Naive B cell (primary cell): Measurements from ENCODE around the gene TNFAIP2. TPM values are rescaled to one million over a fixed set of nuclear protein-coding genes. Genes with fewer than 3 reads are reported as not detected.
"Not testable (repeated sequence)": the region's sequence is repeated elsewhere in the genome, so short reads cannot be mapped to it uniquely, and the experiment has no call there.

Experiments
- ATAC-seq, 2 donors: fragments of 150-1000 bp; cut with Tn5 transposase; 2 replicates each; pipeline ENCODE4 v1.10.0; 2021; ENCODE audit warnings: low read depth in 2 of 2, mild to moderate bottlenecking in 2 of 2, moderate library complexity in 2 of 2
- DNase-seq: peaks from one replicate; pipeline ENCODE4 v3.0.0; 2022
- H3K27ac Mint-ChIP-seq, 6 donors: one replicate each; pipeline ENCODE4 v1.8.0; 2020 to 2022; ENCODE audit warnings: mild to moderate bottlenecking in 6 of 6, mixed read lengths in 6 of 6, moderate library complexity in 5 of 6, inconsistent platforms in 2 of 6
- H3K27me3 Mint-ChIP-seq, 3 donors: one replicate each; pipeline ENCODE4 v1.8.0; 2021 to 2022; ENCODE audit warnings: mixed read lengths in 3 of 3, mild to moderate bottlenecking in 1 of 3
- H3K36me3 Mint-ChIP-seq, 2 donors: one replicate each; pipeline ENCODE4 v1.8.0; 2020 to 2022; ENCODE audit warnings: mixed read lengths in 2 of 2, inconsistent platforms in 1 of 2, mild to moderate bottlenecking in 1 of 2
- H3K4me1 Mint-ChIP-seq, 3 donors: one replicate each; pipeline ENCODE4 v1.8.0; 2020 to 2022; ENCODE audit warnings: mixed read lengths in 3 of 3, inconsistent platforms in 1 of 3, mild to moderate bottlenecking in 1 of 3, moderate library complexity in 1 of 3
- H3K4me3 Mint-ChIP-seq, 8 donors: one replicate each; pipeline ENCODE4 v1.8.0; 2020 to 2022; ENCODE audit warnings: mild to moderate bottlenecking in 8 of 8, mixed read lengths in 8 of 8, moderate library complexity in 8 of 8, inconsistent platforms in 2 of 8
- H3K9me3 Mint-ChIP-seq, 7 donors: one replicate each; pipeline ENCODE4 v1.8.0; 2020 to 2022; ENCODE audit warnings: mixed read lengths in 7 of 7, mild to moderate bottlenecking in 5 of 7, inconsistent platforms in 2 of 7, moderate library complexity in 1 of 7
- polyA plus RNA-seq, 6 donors: library from polyadenylated mRNA; unstranded; fragments of 300-500 nt; fragmentation: Illumina TruSeq; gene quantifications; one replicate each; pipeline ENCODE4 v1.2.3, GENCODE V29; 2021; ENCODE audit warnings: low read depth in 6 of 6

Gene TNFAIP2
- polyA plus RNA-seq, 6 donors from 2014 or later: 0.41 to 2.1 (median 0.43) TPM; not detected in 3

- Mint-ChIP-seq H3K36me3 (no peaks in the 10 kb centered on the region), H3K27ac (peak overlapping the region in 2 of 6 donors; percentile 52 to 57), H3K9me3 (peaks cover 0 to 6% (median 2%) of the 10 kb centered on the region in 7 donors), H3K27me3 (peaks cover 46 to 80% (median 58%) of the 10 kb centered on the region in 3 donors), H3K4me1 (peaks cover 12 to 19% (median 14%) of the 10 kb centered on the region in 3 donors), H3K4me3 (peak overlapping the region in 1 of 8 donors; percentile 9)
- peak; percentile 66 to 80 for ATAC-seq
- DNase-seq: no peak
Measured at GRCh38 chr14:103140316-103141109, 17.3 kb downstream of the TNFAIP2 start.

GRCh38 chr14:103141117-103141796 lies 18.0 kb downstream of the TNFAIP2 start:
- no peak overlapping the region for H3K4me3 Mint-ChIP-seq
- H3K36me3 Mint-ChIP-seq: no peaks in the 10 kb centered on the region
- peaks cover 12 to 19% (median 14%) of the 10 kb centered on the region in 3 donors for H3K4me1 Mint-ChIP-seq
- ATAC-seq (no peak), DNase-seq (no peak)
- H3K27me3 Mint-ChIP-seq: peaks cover 51 to 72% (median 65%) of the 10 kb centered on the region in 3 donors
- H3K27ac Mint-ChIP-seq: no peak overlapping the region
- peaks cover 0 to 6% (median 2%) of the 10 kb centered on the region in 7 donors for H3K9me3 Mint-ChIP-seq

- Mint-ChIP-seq H3K27me3 (peaks cover 48 to 72% (median 71%) of the 10 kb centered on the region in 3 donors), H3K36me3 (no peaks in the 10 kb centered on the region), H3K4me1 (peaks cover 12 to 19% (median 14%) of the 10 kb centered on the region in 3 donors), H3K9me3 (peaks cover 0 to 6% (median 2%) of the 10 kb centered on the region in 7 donors), H3K4me3 (no peak overlapping the region), H3K27ac (no peak overlapping the region)
- DNase-seq: no peak
- ATAC-seq: no peak
Measured at GRCh38 chr14:103142026-103142425, 18.8 kb downstream of the TNFAIP2 start.

- Mint-ChIP-seq H3K27ac (peak overlapping the region in 1 of 6 donors; percentile 58), H3K4me1 (peaks cover 12 to 19% (median 14%) of the 10 kb centered on the region in 3 donors), H3K9me3 (peaks cover 0 to 6% (median 2%) of the 10 kb centered on the region in 7 donors)
Measured at GRCh38 chr14:103142721-103143302, 19.6 kb downstream of the TNFAIP2 start.

GRCh38 chr14:103143506-103143905 lies 20.2 kb downstream of the TNFAIP2 start:
- ATAC-seq: no peak
- peaks cover 12 to 19% (median 14%) of the 10 kb centered on the region in 3 donors for H3K4me1 Mint-ChIP-seq
- no peak overlapping the region for H3K4me3 Mint-ChIP-seq
- H3K27me3 Mint-ChIP-seq: peaks cover 47 to 76% (median 69%) of the 10 kb centered on the region in 3 donors
- H3K9me3 Mint-ChIP-seq: peaks cover 0 to 6% (median 2%) of the 10 kb centered on the region in 7 donors
- no peak for DNase-seq
- no peaks in the 10 kb centered on the region for H3K36me3 Mint-ChIP-seq
- H3K27ac Mint-ChIP-seq: no peak overlapping the region

More at GRCh38 chr14:103142721-103143302, 19.6 kb downstream of the TNFAIP2 start:
- Mint-ChIP-seq H3K36me3 (no peaks in the 10 kb centered on the region), H3K27me3 (peaks cover 47 to 73% (median 71%) of the 10 kb centered on the region in 3 donors), H3K4me3 (no peak overlapping the region)
- no peak for DNase-seq
- ATAC-seq: no peak

- Mint-ChIP-seq H3K36me3 (no peaks in the 10 kb centered on the region), H3K4me3 (no peak overlapping the region), H3K9me3 (peaks cover 0 to 6% (median 2%) of the 10 kb centered on the region in 7 donors), H3K27me3 (peaks cover 47 to 80% (median 69%) of the 10 kb centered on the region in 3 donors), H3K27ac (no peak overlapping the region), H3K4me1 (peaks cover 12 to 19% (median 14%) of the 10 kb centered on the region in 3 donors)
- ATAC-seq: no peak
- DNase-seq: no peak
Measured at GRCh38 chr14:103144085-103144484, 20.8 kb downstream of the TNFAIP2 start.

GRCh38 chr14:103146141-103146709 lies 23.0 kb downstream of the TNFAIP2 start:
- no peak for ATAC-seq
- Mint-ChIP-seq H3K4me3 (no peak overlapping the region), H3K36me3 (peaks cover 0 to 5% of the 10 kb centered on the region in 2 donors), H3K4me1 (peaks cover 3 to 9% (median 3%) of the 10 kb centered on the region in 3 donors), H3K27ac (no peak overlapping the region), H3K9me3 (no peaks in the 10 kb centered on the region), H3K27me3 (peaks cover 33 to 70% (median 53%) of the 10 kb centered on the region in 3 donors)
- no peak for DNase-seq

- DNase-seq (no peak), ATAC-seq (no peak)
- Mint-ChIP-seq H3K4me3 (no peak overlapping the region), H3K36me3 (peaks cover 0 to 5% of the 10 kb centered on the region in 2 donors), H3K9me3 (no peaks in the 10 kb centered on the region), H3K27ac (no peak overlapping the region), H3K4me1 (no peaks in the 10 kb centered on the region), H3K27me3 (peaks cover 13 to 38% (median 36%) of the 10 kb centered on the region in 3 donors)
Measured at GRCh38 chr14:103149351-103150237, 26.3 kb downstream of the TNFAIP2 start.

- no peak overlapping the region for H3K4me3 Mint-ChIP-seq
- ATAC-seq: no peak
- no peaks in the 10 kb centered on the region for H3K9me3 Mint-ChIP-seq
- H3K4me1 Mint-ChIP-seq: no peaks in the 10 kb centered on the region
- H3K27ac Mint-ChIP-seq: peak overlapping the region in 1 of 6 donors; percentile 42
- peaks cover 0 to 5% of the 10 kb centered on the region in 2 donors for H3K36me3 Mint-ChIP-seq
- DNase-seq: no peak
- peaks cover 8 to 37% (median 26%) of the 10 kb centered on the region in 3 donors for H3K27me3 Mint-ChIP-seq
Measured at GRCh38 chr14:103151270-103151945, 28.1 kb downstream of the TNFAIP2 start.

GRCh38 chr14:103155010-103155409 lies 31.7 kb downstream of the TNFAIP2 start:
- Mint-ChIP-seq H3K27me3 (peaks cover 5 to 28% (median 5%) of the 10 kb centered on the region in 3 donors), H3K36me3 (peaks cover 0 to 5% of the 10 kb centered on the region in 2 donors), H3K9me3 (no peaks in the 10 kb centered on the region), H3K4me1 (no peaks in the 10 kb centered on the region), H3K4me3 (no peak overlapping the region), H3K27ac (no peak overlapping the region)
- DNase-seq: no peak
- no peak for ATAC-seq

GRCh38 chr14:103155416-103155815 lies 32.2 kb downstream of the TNFAIP2 start:
- H3K27ac Mint-ChIP-seq, ATAC-seq, H3K4me1 Mint-ChIP-seq, H3K9me3 Mint-ChIP-seq, H3K4me3 Mint-ChIP-seq, H3K36me3 Mint-ChIP-seq, DNase-seq: not testable (repeated sequence)
- peaks cover 5 to 28% (median 5%) of the 10 kb centered on the region in 3 donors for H3K27me3 Mint-ChIP-seq
